ENCODE results near the gene LRRK1.

LRRK1 gene

DNA sequence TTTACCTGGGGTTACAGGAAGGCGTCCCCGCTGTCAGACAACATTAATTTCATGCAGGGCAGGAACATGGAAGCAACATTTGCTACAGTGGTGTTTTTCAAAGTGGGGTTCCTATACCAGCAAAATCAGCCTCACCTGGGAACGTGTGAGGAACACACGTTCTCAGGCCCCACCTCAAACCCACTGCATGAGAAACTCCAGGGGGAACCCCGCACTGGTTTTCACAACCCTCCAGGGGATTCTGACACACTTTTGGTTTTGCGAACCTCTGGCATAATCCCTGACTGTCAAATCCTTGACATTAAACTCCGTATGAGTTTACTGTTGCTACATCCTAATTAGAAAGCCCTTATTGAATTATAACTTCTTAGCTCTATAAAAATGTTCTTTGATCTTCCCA, 127.7 kb downstream of the LRRK1 start:
- CTCF ChIA-PET, result no interaction called here
- TF ChIP-seq, protein P1, sequence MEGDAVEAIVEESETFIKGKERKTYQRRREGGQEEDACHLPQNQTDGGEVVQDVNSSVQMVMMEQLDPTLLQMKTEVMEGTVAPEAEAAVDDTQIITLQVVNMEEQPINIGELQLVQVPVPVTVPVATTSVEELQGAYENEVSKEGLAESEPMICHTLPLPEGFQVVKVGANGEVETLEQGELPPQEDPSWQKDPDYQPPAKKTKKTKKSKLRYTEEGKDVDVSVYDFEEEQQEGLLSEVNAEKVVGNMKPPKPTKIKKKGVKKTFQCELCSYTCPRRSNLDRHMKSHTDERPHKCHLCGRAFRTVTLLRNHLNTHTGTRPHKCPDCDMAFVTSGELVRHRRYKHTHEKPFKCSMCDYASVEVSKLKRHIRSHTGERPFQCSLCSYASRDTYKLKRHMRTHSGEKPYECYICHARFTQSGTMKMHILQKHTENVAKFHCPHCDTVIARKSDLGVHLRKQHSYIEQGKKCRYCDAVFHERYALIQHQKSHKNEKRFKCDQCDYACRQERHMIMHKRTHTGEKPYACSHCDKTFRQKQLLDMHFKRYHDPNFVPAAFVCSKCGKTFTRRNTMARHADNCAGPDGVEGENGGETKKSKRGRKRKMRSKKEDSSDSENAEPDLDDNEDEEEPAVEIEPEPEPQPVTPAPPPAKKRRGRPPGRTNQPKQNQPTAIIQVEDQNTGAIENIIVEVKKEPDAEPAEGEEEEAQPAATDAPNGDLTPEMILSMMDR (conservative IDR thresholded peaks at IDR 0.05; ENCODE audit: low read depth), result no peak
- no peak overlapping the region for H3K27ac ChIP-seq
- no peak for DNase-seq (ENCODE audit: low spot score)
- POLR2A ChIA-PET (ENCODE audit: low non-redundant PET), result no interaction called here

DNA sequence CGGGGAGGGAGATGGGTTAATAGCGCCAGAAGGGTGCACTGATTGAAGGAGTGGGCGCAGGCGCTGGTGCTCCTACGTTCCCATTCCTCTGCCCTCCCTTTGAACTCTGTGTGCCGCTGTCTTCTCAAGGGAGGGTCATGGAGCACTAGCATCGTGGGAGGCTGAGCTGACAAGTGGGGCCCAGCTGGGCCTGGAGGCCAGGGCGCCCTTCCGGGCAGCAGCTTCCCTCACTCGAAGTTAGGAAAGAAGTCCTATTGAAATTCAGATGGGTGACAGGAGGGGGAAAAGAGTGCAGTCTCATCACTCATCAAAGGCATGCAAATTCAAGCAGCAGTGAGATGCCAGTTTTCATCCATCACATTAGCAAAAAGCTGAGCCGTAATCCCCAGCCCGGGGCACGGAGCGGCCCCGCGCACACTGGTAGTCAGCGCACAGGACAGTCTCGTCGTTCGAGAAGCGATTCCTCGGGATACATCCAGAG, 128.2 kb downstream of the LRRK1 start:
- TF ChIP-seq, protein P1 (conservative IDR thresholded peaks at IDR 0.05; ENCODE audit: low read depth), result no peak
- DNase-seq (ENCODE audit: low spot score), result no peak
- no peak overlapping the region for H3K27ac ChIP-seq
- ChIA-PET CTCF (no interaction called here), POLR2A (ENCODE audit: low non-redundant PET) (no interaction called here)

DNA sequence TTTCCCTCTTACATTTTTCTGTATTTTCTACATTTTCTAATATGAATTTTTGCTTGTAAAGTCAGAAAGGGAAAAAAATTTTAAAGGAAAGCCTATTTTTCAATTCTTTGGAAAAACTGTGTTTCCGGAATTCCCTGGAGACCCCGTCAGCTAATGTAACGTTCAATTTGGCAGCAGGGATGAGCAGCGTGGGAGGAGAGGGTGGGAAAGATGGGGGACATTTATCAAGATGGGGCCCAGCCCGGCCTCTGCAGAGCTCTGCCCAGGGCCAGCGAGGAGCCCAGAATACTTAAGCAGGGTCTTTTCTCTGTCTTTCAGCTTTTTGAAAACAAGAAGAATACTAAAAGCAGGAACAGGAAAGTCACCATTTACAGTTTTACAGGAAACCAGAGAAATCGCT, 129.0 kb downstream of the LRRK1 start:
- no peak for DNase-seq (ENCODE audit: low spot score)
- TF ChIP-seq, protein P1 (conservative IDR thresholded peaks at IDR 0.05; ENCODE audit: low read depth), result no peak
- POLR2A ChIA-PET (ENCODE audit: low non-redundant PET), result no interaction called here
- CTCF ChIA-PET, result no interaction called here
- H3K27ac ChIP-seq, result no peak overlapping the region

DNA sequence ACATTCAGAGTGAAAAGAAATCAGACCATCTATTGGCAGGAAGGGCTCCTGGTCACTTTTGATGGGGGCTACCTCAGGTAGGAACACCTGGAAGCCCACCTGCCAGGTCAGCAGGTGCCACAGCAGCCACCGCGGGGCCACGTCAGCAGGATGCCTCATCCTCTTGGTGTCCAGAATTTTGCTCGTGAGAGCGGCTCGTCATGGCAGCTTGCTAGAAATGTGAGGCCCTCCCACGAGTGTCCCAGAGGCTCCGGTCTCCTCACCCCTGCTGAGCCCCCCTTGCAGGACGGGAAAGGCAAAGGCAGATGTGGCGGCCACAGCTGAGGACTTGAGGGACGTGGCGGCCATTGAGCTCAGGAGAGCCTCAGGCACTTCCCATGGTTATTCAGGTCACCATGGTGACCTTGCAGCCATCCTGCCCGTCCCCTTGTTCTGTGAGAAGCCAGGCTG, 129.4 kb downstream of the LRRK1 start:
- H3K27ac ChIP-seq, result no peak overlapping the region
- ChIA-PET CTCF (no interaction called here), POLR2A (ENCODE audit: low non-redundant PET) (no interaction called here)
- no peak for DNase-seq (ENCODE audit: low spot score)
- TF ChIP-seq, protein P1 (conservative IDR thresholded peaks at IDR 0.05; ENCODE audit: low read depth), result no peak

DNA sequence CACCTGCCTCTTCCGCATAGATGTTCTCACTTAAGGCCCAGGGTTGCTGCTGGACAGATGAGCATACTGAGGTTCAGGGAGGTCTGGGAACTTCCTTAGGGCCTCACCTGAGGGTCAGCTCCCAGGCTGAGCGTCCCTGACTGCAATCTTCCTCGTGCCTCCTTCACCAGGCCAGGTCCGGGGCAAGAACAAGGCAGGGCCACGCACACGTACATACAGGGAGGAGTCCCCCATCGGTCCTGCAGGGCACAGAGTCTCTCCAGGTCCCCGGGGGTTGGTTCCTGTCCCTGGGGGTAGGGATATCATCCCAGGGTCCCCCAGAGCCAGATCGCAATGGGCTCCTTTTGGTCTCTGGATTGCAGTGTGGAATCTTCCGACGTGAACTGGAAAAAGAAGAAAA, 130.1 kb downstream of the LRRK1 start:
- CTCF ChIA-PET, result no interaction called here
- TF ChIP-seq, protein P1 (conservative IDR thresholded peaks at IDR 0.05; ENCODE audit: low read depth), result no peak
- POLR2A ChIA-PET (ENCODE audit: low non-redundant PET), result no interaction called here

DNA sequence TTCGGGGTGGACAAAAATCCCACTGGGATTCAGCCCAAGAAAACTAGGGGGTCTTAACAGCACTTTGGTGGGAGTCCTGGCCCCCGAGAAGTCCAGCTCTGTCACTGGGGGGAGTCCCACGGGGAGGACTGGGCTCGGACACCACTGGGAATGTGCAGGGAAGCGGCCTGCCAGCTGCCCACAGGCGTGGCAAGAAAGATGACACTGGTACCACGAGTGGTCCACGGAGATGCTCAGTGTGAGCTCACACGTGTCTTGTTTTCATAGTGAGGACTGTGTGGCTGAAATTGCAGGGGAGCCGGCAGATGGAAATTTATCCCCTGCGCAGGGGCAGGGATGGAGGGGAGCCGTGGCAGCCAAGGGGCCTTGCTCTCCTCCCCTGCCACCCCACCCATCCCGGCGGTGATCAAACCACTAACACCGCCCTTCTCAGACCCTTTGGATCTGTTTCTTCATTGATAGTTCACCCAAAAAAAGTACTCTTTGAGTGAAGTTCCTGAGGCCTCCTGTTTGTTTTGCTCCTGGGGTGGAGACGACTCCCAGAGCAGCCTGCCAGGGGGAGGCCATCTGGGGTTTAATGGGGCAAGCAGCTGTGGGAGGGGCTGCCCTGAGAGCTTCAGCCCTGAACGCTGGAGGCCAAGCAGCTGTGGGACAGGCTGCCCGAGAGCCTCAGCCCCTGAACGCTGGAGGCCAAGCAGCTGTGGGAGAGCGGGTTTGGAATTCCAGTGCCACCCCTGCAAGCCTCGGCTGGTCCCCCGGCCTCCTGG, 130.9 kb downstream of the LRRK1 start:
- ChIA-PET CTCF (no interaction called here), POLR2A (ENCODE audit: low non-redundant PET) (no interaction called here)
- no peak for DNase-seq (ENCODE audit: low spot score)

More for the DNA sequence above, 130.1 kb downstream of the LRRK1 start:
- DNase-seq (ENCODE audit: low spot score), result no peak
- no peak overlapping the region for H3K27ac ChIP-seq

More for the DNA sequence above, 130.9 kb downstream of the LRRK1 start:
- TF ChIP-seq, protein P1 (conservative IDR thresholded peaks at IDR 0.05; ENCODE audit: low read depth), result no peak
- H3K27ac ChIP-seq, result no peak overlapping the region
